Spleen (tissue), 7 donors: ENCODE data around the gene C2orf49.

ENCODE experiments used
- POLR2A ChIP-seq, 3 donors: fragments of 450-650 bp; IDR thresholded peaks; one replicate each; pipeline ENCODE4 v1.5.1; 2017; ENCODE audit warnings: antibody characterized with exemption in 3 of 3, mild to moderate bottlenecking in 1 of 3
- POLR2AphosphoS5 ChIP-seq, 3 donors: sonication (generic); formaldehyde crosslinking; IDR thresholded peaks; one replicate each; pipeline ENCODE4 v1.5.1; 2017; ENCODE audit warnings: antibody characterized with exemption in 3 of 3
- TF ChIP-seq, protein P1 (sequence below), 11 experiments: fragments of 200-600 bp in 7 of 11; fragments of 450-650 bp in 4 of 11; sonication (generic) in 4 of 11; IDR thresholded peaks in 8 of 11; conservative IDR thresholded peaks in 3 of 11; 1 replicate in 7 of 11; 2 replicates in 4 of 11; pipeline versions ENCODE4 v1.4.0 to v1.8.0; 2016 to 2021; ENCODE audit warnings: antibody characterized with exemption in 11 of 11, inconsistent platforms in 4 of 11, mild to moderate bottlenecking in 1 of 11
- donor health status: DM: no; HTN: no; CAD: no; lungs with moderate emphysema.
- donor health status: DM: no; HTN: no; CAD: no.
- donor health status: DM: no; HTN: no; CAD: no.

GRCh38 chr2:105387225-105387624 is 49.9 kb downstream of the C2orf49 start:
- TF ChIP-seq POLR2A (IDR thresholded peaks at IDR 0.05) (no peak), POLR2AphosphoS5 (IDR thresholded peaks at IDR 0.05) (no peak)
- TF ChIP-seq, protein P1, sequence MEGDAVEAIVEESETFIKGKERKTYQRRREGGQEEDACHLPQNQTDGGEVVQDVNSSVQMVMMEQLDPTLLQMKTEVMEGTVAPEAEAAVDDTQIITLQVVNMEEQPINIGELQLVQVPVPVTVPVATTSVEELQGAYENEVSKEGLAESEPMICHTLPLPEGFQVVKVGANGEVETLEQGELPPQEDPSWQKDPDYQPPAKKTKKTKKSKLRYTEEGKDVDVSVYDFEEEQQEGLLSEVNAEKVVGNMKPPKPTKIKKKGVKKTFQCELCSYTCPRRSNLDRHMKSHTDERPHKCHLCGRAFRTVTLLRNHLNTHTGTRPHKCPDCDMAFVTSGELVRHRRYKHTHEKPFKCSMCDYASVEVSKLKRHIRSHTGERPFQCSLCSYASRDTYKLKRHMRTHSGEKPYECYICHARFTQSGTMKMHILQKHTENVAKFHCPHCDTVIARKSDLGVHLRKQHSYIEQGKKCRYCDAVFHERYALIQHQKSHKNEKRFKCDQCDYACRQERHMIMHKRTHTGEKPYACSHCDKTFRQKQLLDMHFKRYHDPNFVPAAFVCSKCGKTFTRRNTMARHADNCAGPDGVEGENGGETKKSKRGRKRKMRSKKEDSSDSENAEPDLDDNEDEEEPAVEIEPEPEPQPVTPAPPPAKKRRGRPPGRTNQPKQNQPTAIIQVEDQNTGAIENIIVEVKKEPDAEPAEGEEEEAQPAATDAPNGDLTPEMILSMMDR (IDR thresholded peaks at IDR 0.05 in 8 of 11, conservative IDR thresholded peaks at IDR 0.05 in 3 of 11), result no peak
